GM13976 (cell line): ENCODE measurements around the gene BORCS5.

ENCODE experiments used
- DNase-seq: peaks from one replicate; pipeline ENCODE4 v3.0.0; 2012; ENCODE audit warnings: low spot score
- in situ Hi-C: fragments of 300-500 bp; cut with MboI; formaldehyde crosslinking; loops from one replicate; pipeline ENCODE4 v1.12.0; 2022; ENCODE audit warnings: low sequenced_read_pairs, mixed read lengths, inconsistent platforms; ENCODE audit not compliant: unreplicated experiment
- TF ChIP-seq, protein P1 (sequence below): IDR thresholded peaks from 2 replicates; pipeline ENCODE4 v1.5.1; 2012; ENCODE audit warnings: borderline replicate concordance, mild to moderate bottlenecking; ENCODE audit not compliant: insufficient read depth; ENCODE audit errors: extremely low read depth, missing control alignments, control extremely low read depth

The BORCS5 gene

DNA sequence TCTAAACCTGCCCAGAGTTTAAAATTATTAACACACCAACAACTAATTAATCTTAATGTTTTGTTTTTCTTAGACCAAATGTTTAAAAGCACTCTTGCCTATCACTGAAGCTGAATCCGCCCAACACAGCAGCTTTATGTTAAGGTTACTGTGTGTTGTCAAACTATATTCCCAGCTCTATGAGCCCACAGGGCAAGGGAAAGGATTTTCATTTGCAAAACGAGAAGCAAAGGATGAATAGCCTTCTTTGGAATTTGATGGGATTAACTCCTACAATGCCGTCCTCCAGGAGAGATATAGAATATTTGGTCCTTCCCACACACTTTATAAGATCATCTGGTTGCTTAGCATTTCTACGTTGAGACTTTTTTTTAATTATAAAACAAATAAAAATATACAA, 162.0 kb downstream of the BORCS5 start:
- TF ChIP-seq, protein P1, sequence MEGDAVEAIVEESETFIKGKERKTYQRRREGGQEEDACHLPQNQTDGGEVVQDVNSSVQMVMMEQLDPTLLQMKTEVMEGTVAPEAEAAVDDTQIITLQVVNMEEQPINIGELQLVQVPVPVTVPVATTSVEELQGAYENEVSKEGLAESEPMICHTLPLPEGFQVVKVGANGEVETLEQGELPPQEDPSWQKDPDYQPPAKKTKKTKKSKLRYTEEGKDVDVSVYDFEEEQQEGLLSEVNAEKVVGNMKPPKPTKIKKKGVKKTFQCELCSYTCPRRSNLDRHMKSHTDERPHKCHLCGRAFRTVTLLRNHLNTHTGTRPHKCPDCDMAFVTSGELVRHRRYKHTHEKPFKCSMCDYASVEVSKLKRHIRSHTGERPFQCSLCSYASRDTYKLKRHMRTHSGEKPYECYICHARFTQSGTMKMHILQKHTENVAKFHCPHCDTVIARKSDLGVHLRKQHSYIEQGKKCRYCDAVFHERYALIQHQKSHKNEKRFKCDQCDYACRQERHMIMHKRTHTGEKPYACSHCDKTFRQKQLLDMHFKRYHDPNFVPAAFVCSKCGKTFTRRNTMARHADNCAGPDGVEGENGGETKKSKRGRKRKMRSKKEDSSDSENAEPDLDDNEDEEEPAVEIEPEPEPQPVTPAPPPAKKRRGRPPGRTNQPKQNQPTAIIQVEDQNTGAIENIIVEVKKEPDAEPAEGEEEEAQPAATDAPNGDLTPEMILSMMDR = no peak
- in situ Hi-C loops = no loop called here
- DNase-seq = no peak
